Hypothalamus (tissue), 51 donors: ENCODE results near the gene TNS1.

Experiments used
- DNase-seq, 51 donors: peaks; one replicate each; lab custom pipeline; 2025; lab: John Stamatoyannopoulos, UW

Gene TNS1

GRCh38 chr2:217947383-217948350, 55.1 kb downstream of the TNS1 start:
- DNase-seq = peak in 21 of 51 donors; percentile 24 to 64 (median 49)

GRCh38 chr2:217946051-217946450, 56.7 kb downstream of the TNS1 start:
- no peak for DNase-seq

GRCh38 chr2:217945530-217945929, 57.3 kb downstream of the TNS1 start:
- no peak for DNase-seq

- no peak for DNase-seq
These were observed 57.9 kb downstream of the TNS1 start for GRCh38 chr2:217944923-217945322.

- DNase-seq = no peak
These were observed 58.4 kb downstream of the TNS1 start for GRCh38 chr2:217944366-217944765.

GRCh38 chr2:217943446-217944321, 59.1 kb downstream of the TNS1 start:
- peak in 49 of 51 donors; percentile 11 to 89 (median 74) for DNase-seq

GRCh38 chr2:217942731-217943335, 60.0 kb downstream of the TNS1 start:
- peak in 30 of 51 donors; percentile 21 to 76 (median 52) for DNase-seq

- DNase-seq = no peak
These were observed 60.7 kb downstream of the TNS1 start for GRCh38 chr2:217941886-217942728.

GRCh38 chr2:217941339-217941738, 61.5 kb downstream of the TNS1 start:
- DNase-seq = no peak

- no peak for DNase-seq
These were observed 62.3 kb downstream of the TNS1 start for GRCh38 chr2:217940261-217941220.

GRCh38 chr2:217939629-217940245, 63.1 kb downstream of the TNS1 start:
- no peak for DNase-seq

- DNase-seq = no peak
These were observed 63.6 kb downstream of the TNS1 start for GRCh38 chr2:217939220-217939619.

GRCh38 chr2:217938036-217938435, 64.8 kb downstream of the TNS1 start:
- no peak for DNase-seq

GRCh38 chr2:217937446-217937845, 65.3 kb downstream of the TNS1 start:
- DNase-seq = no peak

GRCh38 chr2:217936952-217937351, 65.8 kb downstream of the TNS1 start:
- DNase-seq = peak in 1 of 51 donors; percentile 10

GRCh38 chr2:217935901-217936684, 66.7 kb downstream of the TNS1 start:
- no peak for DNase-seq

- no peak for DNase-seq
These were observed 67.4 kb downstream of the TNS1 start for GRCh38 chr2:217935235-217935879.
